Breast epithelium (tissue), 4 donors: ENCODE results near the gene MID2. TPM values are rescaled to one million over a fixed set of nuclear protein-coding genes. Genes with fewer than 3 reads are reported as not detected.
"Not testable (repeated sequence)": the region's sequence is repeated elsewhere in the genome, so short reads cannot be mapped to it uniquely, and the experiment has no call there.

ENCODE experiments used
- DNase-seq, 2 donors: peaks; one replicate each; pipeline ENCODE4 v3.0.0-alpha.2; 2019; ENCODE audit warnings: low spot score in 2 of 2
- H3K27ac ChIP-seq, 2 donors: fragments of 200-600 bp; sonication (generic) in 1 of 2; one replicate each; pipeline ENCODE4 v1.5.1; 2016 to 2019; ENCODE audit warnings: mild to moderate bottlenecking in 1 of 2
- H3K27me3 ChIP-seq, 2 donors: fragments of 200-600 bp; sonication (generic) in 1 of 2; one replicate each; pipeline versions ENCODE4 v1.5.1 to v1.6.0; 2017 to 2019; ENCODE audit warnings: control low read depth in 1 of 2, mild to moderate bottlenecking in 1 of 2
- H3K36me3 ChIP-seq: fragments of 200-600 bp; one replicate; pipeline ENCODE4 v1.5.1; 2019
- H3K4me1 ChIP-seq, 2 donors: fragments of 200-600 bp; sonication (generic); one replicate each; pipeline ENCODE4 v1.5.1; 2016 to 2019; ENCODE audit warnings: control low read depth in 1 of 2
- H3K4me3 ChIP-seq, 3 donors: fragments of 200-600 bp; sonication (generic); 1 replicate in 2 of 3; 2 replicates in 1 of 3; pipeline ENCODE4 v1.5.1; 2016 to 2019; ENCODE audit warnings: mild to moderate bottlenecking in 3 of 3, moderate library complexity in 2 of 3
- H3K9me3 ChIP-seq, 2 donors: fragments of 200-600 bp; sonication (generic) in 1 of 2; one replicate each; pipeline ENCODE4 v1.5.1; 2016 to 2019; ENCODE audit warnings: control low read depth in 1 of 2
- POLR2A ChIP-seq: fragments of 450-650 bp; IDR thresholded peaks from one replicate; pipeline ENCODE4 v1.6.1; 2016; ENCODE audit warnings: antibody characterized with exemption, mild to moderate bottlenecking, moderate library complexity
- POLR2AphosphoS5 ChIP-seq, 3 donors: sonication (generic); formaldehyde crosslinking; IDR thresholded peaks; one replicate each; pipeline ENCODE4 v1.6.1; 2017; ENCODE audit warnings: antibody characterized with exemption in 3 of 3
- intact Hi-C: fragments of 100-400 bp; cut with DNase I; formaldehyde crosslinking; loops from one replicate; pipeline ENCODE4 v1.15.1; 2023; ENCODE audit warnings: low total_unique reads
- total RNA-seq, 3 donors: library from RNA; depleted of rRNA; stranded (reverse); fragments of >200 nt; gene quantifications; one replicate each; pipeline ENCODE4 v1.1.0, GENCODE V29; 2016
- TF ChIP-seq, protein P1 (sequence below), 3 donors: fragments of 450-650 bp; IDR thresholded peaks; one replicate each; pipeline ENCODE4 v1.5.1; 2016 to 2017; ENCODE audit warnings: antibody characterized with exemption in 3 of 3, mild to moderate bottlenecking in 3 of 3, moderate library complexity in 3 of 3

The MID2 gene
- total RNA-seq, 3 donors from 2014 or later = 28.2 to 32.3 (median 28.5) TPM

DNA sequence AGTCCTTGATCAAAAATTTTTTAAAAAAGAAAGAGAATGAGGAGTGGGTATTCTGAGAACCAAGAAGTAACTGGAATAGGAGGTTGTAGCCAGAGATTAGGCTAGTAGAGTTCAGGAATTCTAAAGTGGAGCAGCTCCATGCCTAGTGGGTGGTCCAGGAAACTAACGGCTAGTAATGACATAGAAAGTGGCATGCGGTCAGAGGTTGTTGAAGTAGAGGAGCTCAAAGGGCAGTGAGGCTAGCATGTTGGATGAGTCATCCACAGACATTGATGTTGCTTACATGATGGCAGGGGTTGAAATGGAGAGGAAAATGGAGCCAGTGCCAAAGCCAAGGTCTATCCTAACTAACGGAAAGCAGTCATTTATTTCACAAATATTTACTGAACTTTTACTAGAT, 114.4 kb downstream of the MID2 start:
- TF ChIP-seq POLR2AphosphoS5 (IDR thresholded peaks at IDR 0.05) (no peak), POLR2A (no peak)
- TF ChIP-seq, protein P1, sequence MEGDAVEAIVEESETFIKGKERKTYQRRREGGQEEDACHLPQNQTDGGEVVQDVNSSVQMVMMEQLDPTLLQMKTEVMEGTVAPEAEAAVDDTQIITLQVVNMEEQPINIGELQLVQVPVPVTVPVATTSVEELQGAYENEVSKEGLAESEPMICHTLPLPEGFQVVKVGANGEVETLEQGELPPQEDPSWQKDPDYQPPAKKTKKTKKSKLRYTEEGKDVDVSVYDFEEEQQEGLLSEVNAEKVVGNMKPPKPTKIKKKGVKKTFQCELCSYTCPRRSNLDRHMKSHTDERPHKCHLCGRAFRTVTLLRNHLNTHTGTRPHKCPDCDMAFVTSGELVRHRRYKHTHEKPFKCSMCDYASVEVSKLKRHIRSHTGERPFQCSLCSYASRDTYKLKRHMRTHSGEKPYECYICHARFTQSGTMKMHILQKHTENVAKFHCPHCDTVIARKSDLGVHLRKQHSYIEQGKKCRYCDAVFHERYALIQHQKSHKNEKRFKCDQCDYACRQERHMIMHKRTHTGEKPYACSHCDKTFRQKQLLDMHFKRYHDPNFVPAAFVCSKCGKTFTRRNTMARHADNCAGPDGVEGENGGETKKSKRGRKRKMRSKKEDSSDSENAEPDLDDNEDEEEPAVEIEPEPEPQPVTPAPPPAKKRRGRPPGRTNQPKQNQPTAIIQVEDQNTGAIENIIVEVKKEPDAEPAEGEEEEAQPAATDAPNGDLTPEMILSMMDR (IDR thresholded peaks at IDR 0.05) = no peak
- H3K4me1 ChIP-seq = no peaks in the 10 kb centered on the region
- H3K4me3 ChIP-seq = no peak overlapping the region
- H3K36me3 ChIP-seq = no peaks in the 10 kb centered on the region
- H3K27ac ChIP-seq = no peak overlapping the region
- H3K9me3 ChIP-seq = no peaks in the 10 kb centered on the region
- intact Hi-C loops = no loop called here
- peaks cover 0 to 25% of the 10 kb centered on the region in 2 donors for H3K27me3 ChIP-seq
- no peak for DNase-seq

DNA sequence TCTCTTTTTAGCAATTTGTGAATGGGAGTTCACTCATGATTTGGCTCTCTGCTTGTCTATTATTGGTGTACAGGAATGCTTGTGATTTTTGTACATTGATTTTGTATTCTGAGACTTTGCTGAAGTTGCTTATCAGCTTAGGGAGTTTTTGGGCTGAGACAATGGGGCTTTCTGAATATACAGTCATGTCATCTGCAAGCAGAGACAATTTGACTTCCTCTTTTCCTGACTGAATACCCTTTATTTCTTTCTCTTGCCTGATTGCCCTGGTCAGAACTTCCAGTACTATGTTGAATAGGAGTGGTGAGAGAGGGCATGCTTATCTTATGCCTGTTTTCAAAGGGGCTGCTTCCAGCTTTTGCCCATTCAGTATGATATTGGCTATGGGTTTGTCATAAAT, 129.7 kb downstream of the MID2 start:
- DNase-seq, H3K4me3 ChIP-seq, H3K36me3 ChIP-seq, H3K27ac ChIP-seq, intact Hi-C loops, H3K4me1 ChIP-seq, H3K9me3 ChIP-seq: not testable (repeated sequence)
- H3K27me3 ChIP-seq = peaks cover 0 to 11% of the 10 kb centered on the region in 2 donors

DNA sequence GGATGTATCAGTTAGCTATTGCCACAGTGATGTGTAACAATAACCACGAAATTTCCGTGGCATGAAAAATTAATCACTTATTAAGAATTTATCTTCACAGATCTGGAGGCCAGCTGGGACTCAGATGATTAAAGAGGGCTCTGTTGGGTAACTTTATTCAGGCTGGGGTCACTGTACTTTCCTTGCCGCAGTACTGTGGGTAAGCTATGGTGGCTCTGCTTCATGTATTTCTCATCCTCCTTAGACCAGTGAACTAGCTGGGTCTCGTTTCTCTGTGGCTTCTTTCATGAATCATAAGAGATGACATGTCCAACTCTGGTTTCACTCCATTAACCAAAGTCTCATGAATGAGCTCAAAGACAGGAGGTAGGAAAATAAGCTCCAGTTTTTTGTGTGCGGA, 143.0 kb downstream of the MID2 start:
- intact Hi-C loops = no loop called here
- no peak for TF ChIP-seq POLR2AphosphoS5 (IDR thresholded peaks at IDR 0.05)
- TF ChIP-seq, protein P1 (IDR thresholded peaks at IDR 0.05) = no peak
- TF ChIP-seq POLR2A = no peak
- H3K27ac ChIP-seq = no peak overlapping the region

DNA sequence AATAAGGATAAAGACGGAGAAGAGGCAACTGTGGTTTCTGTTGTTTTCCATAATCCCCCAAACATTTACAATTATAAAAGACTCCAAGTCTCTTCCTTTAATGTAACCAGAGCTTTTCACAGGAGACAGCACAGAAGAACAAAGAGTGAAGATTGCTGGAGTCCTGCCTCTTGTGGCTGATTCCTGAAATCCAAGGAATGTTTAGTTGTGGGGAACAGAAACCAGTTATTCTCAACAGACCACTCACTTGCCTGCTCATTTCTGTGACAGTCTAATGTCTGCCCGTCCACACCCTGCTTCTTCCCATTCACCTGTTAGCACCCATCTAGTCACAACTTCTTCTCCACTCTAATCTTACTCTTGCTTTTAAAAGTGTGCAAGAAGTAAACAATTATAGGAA, 144.4 kb downstream of the MID2 start:
- no peak for TF ChIP-seq POLR2AphosphoS5 (IDR thresholded peaks at IDR 0.05)
- TF ChIP-seq, protein P1 (IDR thresholded peaks at IDR 0.05) = no peak
- no peak for TF ChIP-seq POLR2A
- Histone ChIP-seq H3K9me3 (peaks cover 0 to 7% of the 10 kb centered on the region in 2 donors), H3K4me1 (no peaks in the 10 kb centered on the region), H3K4me3 (no peak overlapping the region), H3K27me3 (peaks cover 0 to 32% of the 10 kb centered on the region in 2 donors), H3K27ac (no peak overlapping the region), H3K36me3 (no peaks in the 10 kb centered on the region)
- no peak for DNase-seq
- intact Hi-C loops = no loop called here

More for the DNA sequence above, 143.0 kb downstream of the MID2 start:
- Histone ChIP-seq H3K9me3 (peaks cover 0 to 11% of the 10 kb centered on the region in 2 donors), H3K4me1 (no peaks in the 10 kb centered on the region), H3K36me3 (no peaks in the 10 kb centered on the region), H3K4me3 (no peak overlapping the region), H3K27me3 (peaks cover 0 to 25% of the 10 kb centered on the region in 2 donors)
- DNase-seq = no peak

DNA sequence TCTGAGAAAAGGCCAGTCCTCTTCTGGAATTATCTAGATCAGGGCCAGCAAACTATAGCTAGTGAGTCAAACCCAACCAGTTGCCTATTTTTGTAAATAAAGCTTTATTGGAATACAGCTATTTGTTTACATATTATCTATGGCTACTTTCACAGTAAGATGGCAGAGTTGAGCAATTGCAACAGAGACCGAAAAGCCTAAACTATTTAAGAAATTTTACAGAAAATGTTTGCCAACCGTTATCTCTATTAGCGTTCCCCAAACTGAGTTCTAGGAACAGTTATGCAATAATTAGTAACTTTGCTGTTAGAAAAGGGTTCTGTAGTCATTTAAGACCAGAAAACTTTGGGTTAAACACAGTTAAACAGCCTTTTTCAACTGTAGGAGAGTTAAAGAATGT, 146.0 kb downstream of the MID2 start:
- no peaks in the 10 kb centered on the region for H3K36me3 ChIP-seq
- intact Hi-C loops = no loop called here
- peaks cover 0 to 7% of the 10 kb centered on the region in 2 donors for H3K9me3 ChIP-seq
- peaks cover 0 to 40% of the 10 kb centered on the region in 2 donors for H3K27me3 ChIP-seq
- no peak overlapping the region for H3K27ac ChIP-seq
- TF ChIP-seq POLR2A = no peak
- TF ChIP-seq, protein P1 (IDR thresholded peaks at IDR 0.05) = no peak
- no peak for TF ChIP-seq POLR2AphosphoS5 (IDR thresholded peaks at IDR 0.05)
- no peaks in the 10 kb centered on the region for H3K4me1 ChIP-seq
- no peak for DNase-seq
- no peak overlapping the region for H3K4me3 ChIP-seq

Other genes starting within 250 kb of the MID2 start
- gene PRPS1, start 197.4 kb upstream of the MID2 start, total RNA-seq = 10 to 100 TPM; 19.3 to 24.9 (median 20.8) TPM
- gene TSC22D3, start 50.1 kb upstream of the MID2 start, total RNA-seq = 1,000 to 10,000 TPM in 1 of 3 donors, 100 to 1,000 TPM in 2; 606 to 1,046 (median 681) TPM
- gene NCBP2L, start 48.1 kb upstream of the MID2 start, total RNA-seq = not detected
- gene TEX13B, start 156.5 kb downstream of the MID2 start, total RNA-seq = not detected
- gene VSIG1, start 219.2 kb downstream of the MID2 start, total RNA-seq = not detected